ENCODE results near the gene MPV17L2. TPM values are rescaled to one million over a fixed set of nuclear protein-coding genes. Genes with fewer than 3 reads are reported as not detected.

Gene MPV17L2
- total and polyA plus RNA-seq, 2 donors from 2014 or later, result 11.5 to 31.1 TPM

GRCh38 chr19:18202397-18202777, 9.4 kb downstream of the MPV17L2 start:
- no peak overlapping the region for H3K9ac ChIP-seq (ENCODE audit: low read length in 3 of 3)
- no peak for TF ChIP-seq CTCF (IDR thresholded peaks at IDR 0.05; ENCODE audit: borderline replicate concordance, extremely low read depth, insufficient read depth)
- intact Hi-C loops (cut with DNase I), result no loop called here
- H3K4me3 ChIP-seq (ENCODE audit: low read length in 3 of 3), result peak overlapping the region in 1 of 3 donors; percentile 81
- peak in 1 of 5 donors; percentile 66 for DNase-seq
- H3K9me3 ChIP-seq (ENCODE audit: control insufficient read depth in 2 of 3, insufficient read depth in 1 of 3, low read length in 3 of 3), result no peaks in the 10 kb centered on the region
- H3K4me1 ChIP-seq (ENCODE audit: control insufficient read depth in 2 of 3, insufficient read depth in 2 of 3, low read depth in 1 of 3, low read length in 3 of 3), result peaks cover 0 to 16% (median 3%) of the 10 kb centered on the region in 3 donors
- no peak for FAIRE-seq
- H3K27me3 ChIP-seq (ENCODE audit: control insufficient read depth, insufficient read depth, low read length), result no peaks in the 10 kb centered on the region
- no peak overlapping the region for H3K27ac ChIP-seq (ENCODE audit: low read depth in 2 of 2, low read length in 2 of 2)
- peaks cover 0 to 22% (median 8%) of the 10 kb centered on the region in 3 donors for H3K36me3 ChIP-seq (ENCODE audit: control insufficient read depth in 2 of 3, insufficient read depth in 3 of 3, low read length in 3 of 3)

DNA sequence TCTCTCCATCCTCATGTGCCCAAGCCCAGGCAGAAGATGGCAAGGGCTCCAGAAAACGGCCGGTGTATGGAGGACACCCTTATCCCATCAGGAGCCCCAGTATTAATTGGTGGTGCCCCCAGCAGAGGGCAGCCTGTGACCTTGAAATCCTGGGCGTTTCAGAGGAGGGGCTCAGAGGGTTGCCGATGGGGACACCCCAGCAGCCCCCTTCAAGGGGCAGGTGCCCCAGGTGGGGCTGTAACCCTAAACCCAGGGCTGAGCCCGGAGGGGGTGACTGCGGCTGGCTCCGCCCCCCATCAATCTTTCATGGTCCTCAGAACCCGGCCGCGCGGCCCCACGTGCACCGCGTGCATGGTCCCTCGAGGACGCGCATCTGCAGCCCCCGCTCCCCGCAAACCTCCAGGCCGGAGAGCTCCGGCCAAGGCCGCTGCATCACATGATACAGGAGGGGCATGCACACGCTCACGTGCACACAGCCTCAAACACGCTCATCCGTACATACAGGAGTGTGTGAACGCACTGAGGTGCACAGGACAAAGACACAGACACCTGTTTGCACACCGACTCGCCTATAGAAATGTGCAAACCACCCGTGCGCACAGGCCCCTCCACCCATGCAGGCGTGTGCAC, 9.9 kb downstream of the MPV17L2 start:
- Histone ChIP-seq H3K9ac (ENCODE audit: low read length in 3 of 3) (peak overlapping the region; percentile 10 to 68 (median 27)), H3K4me3 (ENCODE audit: low read length in 3 of 3) (peak overlapping the region; percentile 69 to 85 (median 81)), H3K27ac (ENCODE audit: low read depth in 2 of 2, low read length in 2 of 2) (peak overlapping the region; percentile 76 to 82), H3K27me3 (ENCODE audit: control insufficient read depth, insufficient read depth, low read length) (no peaks in the 10 kb centered on the region), H3K4me1 (ENCODE audit: control insufficient read depth in 2 of 3, insufficient read depth in 2 of 3, low read depth in 1 of 3, low read length in 3 of 3) (peaks cover 0 to 16% (median 3%) of the 10 kb centered on the region in 3 donors), H3K36me3 (ENCODE audit: control insufficient read depth in 2 of 3, insufficient read depth in 3 of 3, low read length in 3 of 3) (peaks cover 0 to 20% (median 8%) of the 10 kb centered on the region in 3 donors), H3K9me3 (ENCODE audit: control insufficient read depth in 2 of 3, insufficient read depth in 1 of 3, low read length in 3 of 3) (no peaks in the 10 kb centered on the region)
- DNase-seq (peak; percentile 46 to 87 (median 62)), FAIRE-seq (no peak)
- intact Hi-C loops (cut with DNase I), result no loop called here
- TF ChIP-seq CTCF (IDR thresholded peaks at IDR 0.05; ENCODE audit: borderline replicate concordance, extremely low read depth, insufficient read depth), result peak; percentile 21

GRCh38 chr19:18203408-18203862, 10.4 kb downstream of the MPV17L2 start:
- H3K4me1 ChIP-seq (ENCODE audit: control insufficient read depth in 2 of 3, insufficient read depth in 2 of 3, low read depth in 1 of 3, low read length in 3 of 3), result peaks cover 0 to 16% (median 3%) of the 10 kb centered on the region in 3 donors
- FAIRE-seq (no peak), DNase-seq (peak in 3 of 5 donors; percentile 37 to 89 (median 59))
- H3K9ac ChIP-seq (ENCODE audit: low read length in 3 of 3), result peak overlapping the region; percentile 17 to 68 (median 27)
- peak overlapping the region; percentile 76 to 82 for H3K27ac ChIP-seq (ENCODE audit: low read depth in 2 of 2, low read length in 2 of 2)
- peaks cover 0 to 15% (median 5%) of the 10 kb centered on the region in 3 donors for H3K36me3 ChIP-seq (ENCODE audit: control insufficient read depth in 2 of 3, insufficient read depth in 3 of 3, low read length in 3 of 3)
- peak overlapping the region; percentile 69 to 85 (median 81) for H3K4me3 ChIP-seq (ENCODE audit: low read length in 3 of 3)
- no peaks in the 10 kb centered on the region for H3K27me3 ChIP-seq (ENCODE audit: control insufficient read depth, insufficient read depth, low read length)
- H3K9me3 ChIP-seq (ENCODE audit: control insufficient read depth in 2 of 3, insufficient read depth in 1 of 3, low read length in 3 of 3), result no peaks in the 10 kb centered on the region
- no peak for TF ChIP-seq CTCF (IDR thresholded peaks at IDR 0.05; ENCODE audit: borderline replicate concordance, extremely low read depth, insufficient read depth)
- intact Hi-C loops (cut with DNase I), result no loop called here
